AG04450 (cell line): ENCODE measurements around the gene REG1A. TPM values are rescaled to one million over a fixed set of nuclear protein-coding genes. Genes with fewer than 3 reads are reported as not detected.

ENCODE experiments used
- CTCF ChIA-PET: fragments of 300-600, 350-600 bp; formaldehyde crosslinking; extraction: SDS; loops from one replicate; lab custom pipeline; 2022; ENCODE audit warnings: antibody characterized with exemption, inconsistent platforms; lab: Charles Lee
- POLR2A ChIA-PET: fragments of 350-600 bp; formaldehyde crosslinking; extraction: SDS; loops from one replicate; lab custom pipeline; 2021; ENCODE audit warnings: antibody characterized with exemption, inconsistent platforms; lab: Yijun Ruan, JAX
- DNase-seq: peaks from one replicate; pipeline ENCODE4 v3.0.0-alpha.2; 2011; ENCODE audit warnings: low read depth, low spot score
- H3K27ac ChIP-seq: one replicate; pipeline ENCODE4 v1.5.1; 2012; ENCODE audit warnings: low read depth, low read length, control low read depth
- H3K27me3 ChIP-seq: one replicate; pipeline ENCODE4 v1.6.0; 2012; ENCODE audit warnings: low read length; ENCODE audit not compliant: control insufficient read depth, insufficient read depth
- H3K4me3 ChIP-seq: 2 replicates; pipeline ENCODE4 v1.5.1; 2011; ENCODE audit warnings: mild to moderate bottlenecking, low read depth, low read length, control low read depth
- H3K9me3 ChIP-seq: 2 replicates; pipeline ENCODE4 v1.5.1; 2012; ENCODE audit warnings: low read length; ENCODE audit not compliant: control insufficient read depth, insufficient read depth
- polyA plus RNA-seq: library from polyadenylated mRNA; depleted of rRNA; stranded (reverse); fragments of >200 nt; gene quantifications from 2 replicates; pipeline ENCODE4 v1.2.3, GENCODE V29; 2011; rRNA removed
- TF ChIP-seq, protein P1 (sequence below): IDR thresholded peaks from 2 replicates; pipeline ENCODE4 v1.5.1; 2011; ENCODE audit warnings: low read depth, low read length, control low read depth, inconsistent platforms

The REG1A gene
- polyA plus RNA-seq, 1 experiment, result not detected

DNA sequence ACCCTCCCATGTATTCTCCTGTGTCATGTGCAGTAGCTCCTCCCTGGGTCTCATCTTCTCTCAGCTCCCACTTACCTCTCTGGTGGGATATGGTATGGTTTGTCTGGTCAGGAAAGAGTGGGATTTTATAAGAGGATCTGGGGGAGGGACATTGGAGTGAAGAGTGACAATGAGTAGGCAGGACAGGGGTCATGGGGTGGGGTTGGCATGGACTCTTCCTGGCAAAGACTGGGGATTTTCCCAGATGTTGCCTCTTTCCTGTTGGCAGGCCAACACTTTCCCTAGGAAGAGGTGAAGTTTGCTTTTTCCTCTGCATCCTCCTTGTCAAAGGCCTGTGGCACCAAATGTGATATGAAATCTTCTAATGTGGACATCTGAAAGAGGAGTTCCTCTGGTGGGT, 39.4 kb downstream of the REG1A start, which contains the start of gene REG3A:
Gene REG3A, minus strand, starts transcription at position 101 of the 400 bp plus-strand sequence. CDS start 348 bp downstream, outside the sequence.
- H3K4me3 ChIP-seq, result no peak within 1 kb of the TSS
- ChIA-PET POLR2A (no interaction called here), CTCF (no interaction called here)
- TF ChIP-seq, protein P1, sequence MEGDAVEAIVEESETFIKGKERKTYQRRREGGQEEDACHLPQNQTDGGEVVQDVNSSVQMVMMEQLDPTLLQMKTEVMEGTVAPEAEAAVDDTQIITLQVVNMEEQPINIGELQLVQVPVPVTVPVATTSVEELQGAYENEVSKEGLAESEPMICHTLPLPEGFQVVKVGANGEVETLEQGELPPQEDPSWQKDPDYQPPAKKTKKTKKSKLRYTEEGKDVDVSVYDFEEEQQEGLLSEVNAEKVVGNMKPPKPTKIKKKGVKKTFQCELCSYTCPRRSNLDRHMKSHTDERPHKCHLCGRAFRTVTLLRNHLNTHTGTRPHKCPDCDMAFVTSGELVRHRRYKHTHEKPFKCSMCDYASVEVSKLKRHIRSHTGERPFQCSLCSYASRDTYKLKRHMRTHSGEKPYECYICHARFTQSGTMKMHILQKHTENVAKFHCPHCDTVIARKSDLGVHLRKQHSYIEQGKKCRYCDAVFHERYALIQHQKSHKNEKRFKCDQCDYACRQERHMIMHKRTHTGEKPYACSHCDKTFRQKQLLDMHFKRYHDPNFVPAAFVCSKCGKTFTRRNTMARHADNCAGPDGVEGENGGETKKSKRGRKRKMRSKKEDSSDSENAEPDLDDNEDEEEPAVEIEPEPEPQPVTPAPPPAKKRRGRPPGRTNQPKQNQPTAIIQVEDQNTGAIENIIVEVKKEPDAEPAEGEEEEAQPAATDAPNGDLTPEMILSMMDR, result no peak
- H3K27ac ChIP-seq, result no peak within 1 kb of the TSS
- H3K27me3 ChIP-seq, result no peaks in the 10 kb centered on the region
- no peak for DNase-seq
- H3K9me3 ChIP-seq, result peaks cover 34% of the 10 kb centered on the region

DNA sequence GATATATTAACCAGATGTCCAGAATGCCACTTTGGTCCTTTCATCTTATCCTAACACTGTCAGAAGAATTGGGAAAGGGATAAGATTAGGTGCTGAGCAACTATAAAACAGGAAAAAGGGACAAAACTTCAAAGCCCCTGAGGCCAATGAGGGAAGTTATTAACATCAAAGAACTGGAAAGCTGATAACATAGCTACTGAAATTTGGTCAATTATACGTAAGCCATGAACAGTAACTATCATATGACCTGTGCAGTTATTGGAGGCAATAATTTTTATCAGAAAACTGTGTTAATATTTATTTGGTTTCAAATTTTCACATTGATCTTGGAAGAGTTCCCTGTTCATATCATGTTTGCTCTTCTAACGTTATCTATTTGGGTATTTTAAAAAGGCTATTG, 41.8 kb downstream of the REG1A start:
- Histone ChIP-seq H3K27ac (no peak overlapping the region), H3K4me3 (no peak overlapping the region), H3K9me3 (peaks cover 21% of the 10 kb centered on the region), H3K27me3 (no peaks in the 10 kb centered on the region)
- DNase-seq, result no peak
- ChIA-PET POLR2A (no interaction called here), CTCF (no interaction called here)
- TF ChIP-seq, protein P1, result no peak

DNA sequence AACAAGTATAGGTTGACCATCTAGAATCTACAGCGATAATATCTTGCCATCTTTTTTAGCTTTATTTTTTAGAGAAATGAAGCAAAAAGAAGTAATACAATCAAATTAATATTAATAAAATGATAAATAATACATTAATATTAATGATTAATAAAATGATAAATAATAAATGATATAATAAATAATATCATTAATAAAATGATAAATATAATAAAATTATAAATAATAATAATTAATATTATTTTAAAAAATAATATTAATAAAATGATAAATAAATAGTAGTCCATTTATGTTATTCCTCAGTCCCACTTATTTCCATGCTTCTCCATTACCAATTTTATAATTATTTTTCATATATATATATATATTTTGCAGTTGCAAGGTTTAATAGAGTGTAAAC, 42.5 kb downstream of the REG1A start:
- CTCF ChIA-PET, result no interaction called here
- TF ChIP-seq, protein P1, result no peak
- peaks cover 18% of the 10 kb centered on the region for H3K9me3 ChIP-seq
- POLR2A ChIA-PET, result no interaction called here
- no peak for DNase-seq
- no peak overlapping the region for H3K4me3 ChIP-seq
- H3K27me3 ChIP-seq, result no peaks in the 10 kb centered on the region
- no peak overlapping the region for H3K27ac ChIP-seq

DNA sequence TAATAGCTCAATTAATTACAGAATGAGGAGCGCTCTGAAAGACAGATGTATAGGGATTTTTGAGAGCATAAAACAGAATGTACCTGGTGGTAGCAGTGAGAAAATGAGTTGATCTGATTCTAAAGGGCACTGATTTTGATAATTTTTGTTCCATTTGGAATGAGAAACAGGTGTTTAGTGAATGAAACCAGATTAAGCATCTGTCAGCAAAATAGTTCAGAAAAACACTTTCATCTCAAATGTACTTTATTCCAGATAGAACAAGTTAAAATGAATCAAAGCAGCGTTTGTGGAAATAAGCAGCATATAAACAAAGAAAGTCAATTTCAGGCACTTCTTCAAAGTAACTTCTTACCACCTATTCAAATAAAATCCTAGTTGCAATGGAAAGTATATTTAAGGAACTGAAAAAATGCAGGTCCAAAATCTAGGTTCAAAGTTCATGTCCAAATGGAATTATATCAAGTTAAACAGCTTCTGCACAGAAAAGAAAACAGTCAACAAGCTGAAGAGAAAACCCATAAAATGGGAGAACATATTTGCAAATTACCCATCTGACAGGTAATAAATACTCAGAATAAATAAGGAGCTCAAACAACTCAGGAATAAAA, 51.2 kb downstream of the REG1A start:
- TF ChIP-seq, protein P1, result no peak
- DNase-seq, result no peak
- POLR2A ChIA-PET, result no interaction called here
- Histone ChIP-seq H3K27ac (no peak overlapping the region), H3K4me3 (no peak overlapping the region), H3K9me3 (peaks cover 13% of the 10 kb centered on the region), H3K27me3 (no peaks in the 10 kb centered on the region)
- CTCF ChIA-PET, result no interaction called here

Other genes with a start within 250 kb of the REG1A start
- not detected in 2 replicates for gene REG3G, start 94.8 kb upstream of the REG1A start, polyA plus RNA-seq
- gene REG1B, start 32.5 kb upstream of the REG1A start, polyA plus RNA-seq, result not detected in 2 replicates
- gene REG3A, start 39.3 kb downstream of the REG1A start, polyA plus RNA-seq, result not detected in 2 replicates